B cell (primary cell): ENCODE results near the gene IGLL5. TPM values are rescaled to one million over a fixed set of nuclear protein-coding genes. Genes with fewer than 3 reads are reported as not detected.
A peak's percentile ranks its signal among the peaks of the same experiment; 100 is the strongest.

Experiments used
- ATAC-seq: fragments of 200-7000 bp; cut with Tn5 transposase; one replicate; pipeline ENCODE4 v1.10.0; 2021; ENCODE audit warnings: low read depth, mild to moderate bottlenecking, moderate number of reproducible peaks, moderate library complexity
- CTCF ChIA-PET: fragments of 350-600 bp; sonication (Branson Sonifier 250); formaldehyde crosslinking; loops from one replicate; lab custom pipeline; 2021; ENCODE audit warnings: antibody characterized with exemption, inconsistent platforms; lab: Charles Lee
- POLR2A ChIA-PET: fragments of 350-600 bp; sonication (Branson Sonifier 250); formaldehyde crosslinking; loops from one replicate; lab custom pipeline; 2021; ENCODE audit warnings: antibody characterized with exemption; lab: Charles Lee
- DNase-seq: peaks from one replicate; pipeline ENCODE4 v3.0.0; 2013
- H2AFZ ChIP-seq: 2 replicates; pipeline ENCODE4 v1.6.1; 2012; ENCODE audit warnings: mild to moderate bottlenecking, low read depth, low read length; ENCODE audit not compliant: insufficient read depth, poor library complexity, severe bottlenecking
- H3K27ac ChIP-seq, 2 donors: 1 replicate in 1 of 2; 2 replicates in 1 of 2; pipeline ENCODE4 v1.5.1; 2012 to 2013; ENCODE audit warnings: low read length in 2 of 2, mild to moderate bottlenecking in 2 of 2, moderate library complexity in 1 of 2
- H3K27me3 ChIP-seq, 4 experiments: fragments of 200-600 bp in 1 of 4; sonication (generic) in 1 of 4; replicated peaks in 1 of 4; 1 replicate in 2 of 4; 2 replicates in 2 of 4; pipeline versions ENCODE4 v1.6.1 to v1.7.0; 2013 to 2016; ENCODE audit warnings: low read length in 3 of 4, mild to moderate bottlenecking in 2 of 4, mixed read lengths in 1 of 4, moderate library complexity in 1 of 4; ENCODE audit not compliant: insufficient read depth in 4 of 4, control insufficient read depth in 3 of 4; ENCODE audit errors: control extremely low read depth in 1 of 4
- H3K36me3 ChIP-seq, 2 experiments: replicated peaks in 1 of 2; 1 replicate in 1 of 2; 2 replicates in 1 of 2; pipeline versions ENCODE4 v1.6.1 to v1.7.1; 2013; ENCODE audit warnings: low read length in 1 of 2; ENCODE audit not compliant: insufficient read depth in 2 of 2, control insufficient read depth in 1 of 2; ENCODE audit errors: control extremely low read depth in 1 of 2, extremely low read depth in 1 of 2
- H3K4me1 ChIP-seq, 2 donors: fragments of 200-600 bp in 1 of 2; sonication (generic) in 1 of 2; 1 replicate in 1 of 2; 2 replicates in 1 of 2; pipeline versions ENCODE4 v1.5.1 to v1.6.1; 2013 to 2017; ENCODE audit warnings: low read length in 2 of 2; ENCODE audit not compliant: control insufficient read depth in 2 of 2, insufficient read depth in 2 of 2
- H3K4me2 ChIP-seq: replicated peaks from 2 replicates; pipeline ENCODE3; 2012; ENCODE audit warnings: mild to moderate bottlenecking, low read depth, low read length; ENCODE audit not compliant: poor library complexity, severe bottlenecking
- H3K4me3 ChIP-seq, 5 experiments: fragments of 200-600 bp in 1 of 5; sonication (generic) in 1 of 5; 1 replicate in 3 of 5; 2 replicates in 2 of 5; pipeline versions ENCODE4 v1.5.1 to v1.7.0; 2011 to 2016; ENCODE audit warnings: low read length in 4 of 5, mild to moderate bottlenecking in 4 of 5, low read depth in 2 of 5, control low read depth in 1 of 5, moderate library complexity in 1 of 5; ENCODE audit not compliant: insufficient read depth in 1 of 5; ENCODE audit errors: control extremely low read depth in 1 of 5, extremely low read depth in 1 of 5
- H3K79me2 ChIP-seq: fragments of 200-600 bp; sonication (generic); one replicate; pipeline ENCODE4 v1.6.0; 2016; ENCODE audit warnings: low read length; ENCODE audit not compliant: control insufficient read depth, insufficient read depth
- H3K9ac ChIP-seq: fragments of 200-600 bp; sonication (generic); 2 replicates; pipeline ENCODE4 v1.6.1; 2017; ENCODE audit warnings: mild to moderate bottlenecking, low read length, moderate library complexity
- H3K9me3 ChIP-seq, 3 donors: one replicate each; pipeline versions ENCODE4 v1.6.1 to v1.7.1; 2013; ENCODE audit warnings: low read length in 2 of 3; ENCODE audit not compliant: control insufficient read depth in 2 of 3, insufficient read depth in 1 of 3; ENCODE audit errors: control extremely low read depth in 1 of 3
- H4K20me1 ChIP-seq: 2 replicates; pipeline ENCODE4 v1.6.0; 2012; ENCODE audit warnings: mild to moderate bottlenecking, low read length; ENCODE audit not compliant: insufficient read depth, control insufficient read depth, poor library complexity, severe bottlenecking
- H3K27ac Mint-ChIP-seq: one replicate; pipeline ENCODE4 v1.8.0; 2021; ENCODE audit warnings: mixed read lengths
- H3K27me3 Mint-ChIP-seq: one replicate; pipeline ENCODE4 v1.8.0; 2021; ENCODE audit warnings: mixed read lengths
- H3K4me1 Mint-ChIP-seq: one replicate; pipeline ENCODE4 v1.8.0; 2021; ENCODE audit warnings: mixed read lengths
- H3K4me3 Mint-ChIP-seq: one replicate; pipeline ENCODE4 v1.8.0; 2021; ENCODE audit warnings: mixed read lengths
- H3K9me3 Mint-ChIP-seq: one replicate; pipeline ENCODE4 v1.8.0; 2022; ENCODE audit warnings: mixed read lengths; ENCODE audit not compliant: insufficient read depth
- EZH2 ChIP-seq: IDR thresholded peaks from 2 replicates; pipeline ENCODE4 v1.6.1; 2012; ENCODE audit warnings: borderline replicate concordance, low read depth, mild to moderate bottlenecking, moderate library complexity, low read length; ENCODE audit not compliant: insufficient read depth, poor library complexity, severe bottlenecking
- WGBS: methylation state at CpG from one replicate; pipeline ENCODE4 v1.1.5; 2013; ENCODE audit warnings: missing lambda C conversion rate; ENCODE audit not compliant: insufficient coverage; 5-methylcytosine and 5-hydroxymethylcytosine counted together
- intact Hi-C: fragments of 100-400 bp; cut with micrococcal nuclease; formaldehyde crosslinking; loops from one replicate; pipeline ENCODE4 v1.10.0; 2022
- polyA plus RNA-seq: library from polyadenylated mRNA; depleted of rRNA; stranded (reverse); fragments of >200 nt; gene quantifications from 2 replicates; pipeline ENCODE4 v1.2.3, GENCODE V29; 2012
- total RNA-seq, 2 donors: library from RNA; stranded (reverse); fragments of 120-200 nt in 1 of 2; gene quantifications; 1 replicate in 1 of 2; 2 replicates in 1 of 2; pipeline versions ENCODE4 v1.2.3 to v1.2.4, GENCODE V29; 2013 to 2022
- TF ChIP-seq, protein P1 (sequence below): fragments of 200-600 bp; IDR thresholded peaks from one replicate; pipeline ENCODE4 v1.8.0; 2022; ENCODE audit warnings: antibody characterized with exemption, mild to moderate bottlenecking

IGLL5 gene
- total and polyA plus RNA-seq, 2 donors (not counting 1 experiment from before 2014, with no cell fraction given), result 39.8 to 365 TPM

GRCh38 chr22:22936180-22936914, 48.7 kb downstream of the IGLL5 start:
- TF ChIP-seq EZH2, result no peak
- TF ChIP-seq, protein P1, sequence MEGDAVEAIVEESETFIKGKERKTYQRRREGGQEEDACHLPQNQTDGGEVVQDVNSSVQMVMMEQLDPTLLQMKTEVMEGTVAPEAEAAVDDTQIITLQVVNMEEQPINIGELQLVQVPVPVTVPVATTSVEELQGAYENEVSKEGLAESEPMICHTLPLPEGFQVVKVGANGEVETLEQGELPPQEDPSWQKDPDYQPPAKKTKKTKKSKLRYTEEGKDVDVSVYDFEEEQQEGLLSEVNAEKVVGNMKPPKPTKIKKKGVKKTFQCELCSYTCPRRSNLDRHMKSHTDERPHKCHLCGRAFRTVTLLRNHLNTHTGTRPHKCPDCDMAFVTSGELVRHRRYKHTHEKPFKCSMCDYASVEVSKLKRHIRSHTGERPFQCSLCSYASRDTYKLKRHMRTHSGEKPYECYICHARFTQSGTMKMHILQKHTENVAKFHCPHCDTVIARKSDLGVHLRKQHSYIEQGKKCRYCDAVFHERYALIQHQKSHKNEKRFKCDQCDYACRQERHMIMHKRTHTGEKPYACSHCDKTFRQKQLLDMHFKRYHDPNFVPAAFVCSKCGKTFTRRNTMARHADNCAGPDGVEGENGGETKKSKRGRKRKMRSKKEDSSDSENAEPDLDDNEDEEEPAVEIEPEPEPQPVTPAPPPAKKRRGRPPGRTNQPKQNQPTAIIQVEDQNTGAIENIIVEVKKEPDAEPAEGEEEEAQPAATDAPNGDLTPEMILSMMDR, result no peak
- peak; percentile 45 for DNase-seq
- no peak for ATAC-seq
- Histone ChIP-seq H4K20me1 (no peaks in the 10 kb centered on the region), H3K9ac (peak overlapping the region; percentile 49), H3K4me1 (peaks cover 98 to 100% of the 10 kb centered on the region in 2 donors), H3K9me3 (no peaks in the 10 kb centered on the region), H3K4me3 (peak overlapping the region in 1 of 5 experiments; percentile 5), H3K27me3 (no peaks in the 10 kb centered on the region), H3K36me3 (no peaks in the 10 kb centered on the region), H2AFZ (no peak overlapping the region), H3K27ac (peak overlapping the region; percentile 87 to 99), H3K4me2 (peak overlapping the region; percentile 80), H3K79me2 (peaks cover 82% of the 10 kb centered on the region)
- Mint-ChIP-seq H3K9me3 (no peaks in the 10 kb centered on the region), H3K27me3 (no peaks in the 10 kb centered on the region), H3K4me1 (peaks cover 98% of the 10 kb centered on the region), H3K4me3 (peak overlapping the region; percentile 71), H3K27ac (peak overlapping the region; percentile 95)
- intact Hi-C loops, result loop anchor here (5.0 to 10.0 kb wide), 5 partner anchors 249 to 902 kb away; no protein-coding TSS in a partner anchor
- no CpG with 5 or more reads among the region's 15 CpGs for WGBS
- CTCF ChIA-PET, result interaction anchor here (0.6 to 10.9 kb wide), 34 partner anchors 7 to 1155 kb away, joined by 3 to 181 read pairs (median 5); no protein-coding TSS in a partner anchor
- POLR2A ChIA-PET, result interaction anchor here (0.6 to 3.1 kb wide), 18 partner anchors 8 to 899 kb away, joined by 3 to 42 read pairs (median 5); no protein-coding TSS in a partner anchor
